Measurements from ENCODE around the gene CLDN24.

DNA sequence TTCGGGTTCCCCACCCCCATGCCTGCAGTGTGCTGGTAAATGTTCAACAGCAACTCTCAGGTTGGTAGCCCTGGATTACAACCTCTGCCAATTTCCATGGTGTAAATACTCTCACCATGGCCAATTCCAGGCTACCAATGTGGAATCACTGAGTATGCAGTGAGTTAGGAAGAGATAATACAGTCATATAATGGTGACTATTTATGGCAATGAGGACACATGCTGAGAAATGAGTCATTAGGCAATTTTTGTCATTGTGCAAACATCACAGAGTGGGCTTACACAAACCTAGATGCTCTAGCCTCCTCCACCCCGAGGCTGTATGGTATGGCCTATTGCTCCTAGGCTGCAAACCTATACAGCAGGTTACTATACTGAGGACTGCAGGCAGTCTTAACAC, 4.6 kb upstream of the CLDN24 start:
- TF ChIP-seq, protein P1, sequence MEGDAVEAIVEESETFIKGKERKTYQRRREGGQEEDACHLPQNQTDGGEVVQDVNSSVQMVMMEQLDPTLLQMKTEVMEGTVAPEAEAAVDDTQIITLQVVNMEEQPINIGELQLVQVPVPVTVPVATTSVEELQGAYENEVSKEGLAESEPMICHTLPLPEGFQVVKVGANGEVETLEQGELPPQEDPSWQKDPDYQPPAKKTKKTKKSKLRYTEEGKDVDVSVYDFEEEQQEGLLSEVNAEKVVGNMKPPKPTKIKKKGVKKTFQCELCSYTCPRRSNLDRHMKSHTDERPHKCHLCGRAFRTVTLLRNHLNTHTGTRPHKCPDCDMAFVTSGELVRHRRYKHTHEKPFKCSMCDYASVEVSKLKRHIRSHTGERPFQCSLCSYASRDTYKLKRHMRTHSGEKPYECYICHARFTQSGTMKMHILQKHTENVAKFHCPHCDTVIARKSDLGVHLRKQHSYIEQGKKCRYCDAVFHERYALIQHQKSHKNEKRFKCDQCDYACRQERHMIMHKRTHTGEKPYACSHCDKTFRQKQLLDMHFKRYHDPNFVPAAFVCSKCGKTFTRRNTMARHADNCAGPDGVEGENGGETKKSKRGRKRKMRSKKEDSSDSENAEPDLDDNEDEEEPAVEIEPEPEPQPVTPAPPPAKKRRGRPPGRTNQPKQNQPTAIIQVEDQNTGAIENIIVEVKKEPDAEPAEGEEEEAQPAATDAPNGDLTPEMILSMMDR (IDR thresholded peaks at IDR 0.05; ENCODE audit: low read length): no peak
- no peak for TF ChIP-seq EZH2 (IDR thresholded peaks at IDR 0.05; ENCODE audit: borderline replicate concordance, low read length)

All from OCI-LY1 (cell line).